ENCODE measurements around the gene SLC35F3.

SLC35F3 gene

DNA sequence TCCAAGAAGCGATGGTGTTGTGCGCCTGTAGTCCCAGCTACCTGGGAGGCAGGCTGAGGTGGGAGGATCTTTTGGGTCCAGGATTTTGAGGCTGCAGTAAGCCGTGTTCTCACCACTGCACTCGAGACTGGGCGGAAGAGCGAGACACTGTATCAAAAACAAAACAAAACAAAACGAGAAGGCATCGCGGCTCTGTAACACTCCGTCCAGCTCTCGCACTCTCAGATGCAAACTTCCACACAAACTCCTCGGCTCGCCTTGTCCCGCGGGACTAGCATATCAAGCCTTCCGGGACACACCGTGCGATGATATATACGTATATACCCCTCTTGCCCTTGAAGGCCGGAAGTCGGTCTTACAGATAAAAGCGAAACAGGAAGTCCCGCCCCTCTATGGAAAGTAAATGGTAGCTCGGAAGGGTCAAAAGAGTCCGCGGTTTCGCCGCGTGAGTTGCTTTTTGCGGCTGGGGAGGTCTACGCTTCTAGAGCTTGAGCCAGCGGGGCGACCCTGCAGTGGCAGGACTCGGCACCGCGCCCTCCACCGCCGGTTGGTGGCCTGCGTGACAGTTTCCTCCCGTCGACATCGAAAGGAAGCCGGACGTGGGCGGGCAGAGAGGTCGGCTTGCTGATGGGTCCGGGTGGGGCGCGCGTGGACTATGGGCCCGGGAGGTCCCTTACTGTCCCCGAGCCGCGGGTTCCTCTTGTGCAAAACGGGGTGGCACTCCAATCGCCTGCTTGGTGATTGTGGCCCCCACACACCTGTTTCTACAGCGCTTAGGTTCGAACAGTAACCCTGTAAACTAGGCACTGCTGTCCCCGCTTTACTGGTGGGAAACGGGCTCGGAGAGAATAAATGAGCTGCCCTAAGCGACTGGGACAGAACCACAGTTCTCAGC, 468.8 kb downstream of the SLC35F3 start, which contains the start of gene COA6:
Gene COA6, plus strand, starts transcription at position 393 of the 895 bp plus-strand sequence. Its CDS starts 11 bp downstream, at position 404.
- H3K36me3 ChIP-seq (replicated peaks) = peaks cover 37% of the 10 kb centered on the region
- no peaks in the 10 kb centered on the region for H3K9me3 ChIP-seq
- no peaks in the 10 kb centered on the region for H3K27me3 ChIP-seq (ENCODE audit: low read depth)
- in situ Hi-C loops (cut with MboI; ENCODE audit: low sequenced_read_pairs) = no loop called here
- peak; percentile 93 for DNase-seq (ENCODE audit: low spot score in 2 of 2)
- peak within 1 kb of the TSS; percentile 97 for H3K4me3 ChIP-seq
- H3K4me1 ChIP-seq = peaks cover 14% of the 10 kb centered on the region

DNA sequence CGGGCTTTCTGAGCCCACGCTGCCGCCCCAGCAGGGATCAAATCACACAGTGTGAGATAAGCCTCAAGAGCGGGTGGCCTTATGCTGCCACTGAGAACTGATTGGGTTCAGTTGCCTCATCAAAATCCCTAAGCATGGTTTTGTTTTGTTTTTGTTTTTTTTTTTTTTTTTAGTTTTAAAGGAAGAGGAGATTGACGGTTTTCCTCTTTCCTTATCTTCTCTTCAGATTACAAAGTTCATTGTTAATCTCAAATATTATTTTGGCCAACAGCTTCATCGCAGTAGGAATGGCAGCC, 469.4 kb downstream of the SLC35F3 start:
- peaks cover 39% of the 10 kb centered on the region for H3K36me3 ChIP-seq (replicated peaks)
- H3K4me1 ChIP-seq = peaks cover 14% of the 10 kb centered on the region
- in situ Hi-C loops (cut with MboI; ENCODE audit: low sequenced_read_pairs) = no loop called here
- no peaks in the 10 kb centered on the region for H3K9me3 ChIP-seq
- DNase-seq (ENCODE audit: low spot score in 2 of 2) = no peak
- no peaks in the 10 kb centered on the region for H3K27me3 ChIP-seq (ENCODE audit: low read depth)
- H3K4me3 ChIP-seq = peak overlapping the region; percentile 97
